ENCODE results near the gene MTERF4.

- TF ChIP-seq CTCF (IDR thresholded peaks at IDR 0.05 in 2 of 3, conservative IDR thresholded peaks at IDR 0.05 in 1 of 3; ENCODE audit: control insufficient read depth in 2 of 3, extremely low read depth in 1 of 3, insufficient read depth in 1 of 3, low read depth in 3 of 3, low read length in 3 of 3) (no peak), YBX1 (IDR thresholded peaks at IDR 0.05) (no peak), POLR2A (IDR thresholded peaks at IDR 0.05; ENCODE audit: low read depth, low read length) (peak; percentile 20; the same call in 1 of the 2 replicates), SP1 (IDR thresholded peaks at IDR 0.05; ENCODE audit: low read depth, low read length) (no peak), PML (IDR thresholded peaks at IDR 0.05; ENCODE audit: low read length) (no peak), RFX5 (IDR thresholded peaks at IDR 0.05; ENCODE audit: low read depth, low read length) (no peak), PAX5 (IDR thresholded peaks at IDR 0.05; ENCODE audit: borderline replicate concordance, low read depth, low read length) (no peak), HDGF (IDR thresholded peaks at IDR 0.05) (no peak), NRF1 (conservative IDR thresholded peaks at IDR 0.05; ENCODE audit: low read depth, low read length) (no peak)
These were observed 24.1 kb upstream of the MTERF4 start for GRCh38 chr2:241126201-241126611.
